Panc1 (cell line): ENCODE data around the gene CAVIN4.

ENCODE experiments used
- CTCF ChIP-seq: fragments of 450-650 bp; IDR thresholded peaks from 2 replicates; pipeline ENCODE4 v1.5.1; 2017; ENCODE audit warnings: mild to moderate bottlenecking
- SIN3A ChIP-seq: IDR thresholded peaks from 2 replicates; pipeline ENCODE4 v1.6.1; 2012; ENCODE audit warnings: low read depth, mild to moderate bottlenecking, low read length, moderate library complexity, borderline replicate concordance; ENCODE audit not compliant: insufficient read depth
- TCF7L2 ChIP-seq: IDR thresholded peaks from 2 replicates; pipeline ENCODE4 v1.6.1; 2011; ENCODE audit warnings: mild to moderate bottlenecking, low read depth, low read length, inconsistent platforms

- no peak for TF ChIP-seq CTCF
- TF ChIP-seq SIN3A = no peak
- no peak for TF ChIP-seq TCF7L2
These were observed 22.4 kb upstream of the CAVIN4 start for GRCh38 chr9:100555471-100555870.
